Colonic mucosa (tissue), 4 donors: Measurements from ENCODE around the gene B3GALT4. TPM values are rescaled to one million over a fixed set of nuclear protein-coding genes. Genes with fewer than 3 reads are reported as not detected.
A peak's percentile ranks its signal among the peaks of the same experiment; 100 is the strongest.

Experiments
- DNase-seq: peaks from one replicate; pipeline ENCODE4 v3.0.0-alpha.2; 2020
- H3K27ac ChIP-seq: fragments of 200-600 bp; one replicate; pipeline ENCODE4 v1.8.0; 2021
- H3K27me3 ChIP-seq: fragments of 200-600 bp; one replicate; pipeline ENCODE4 v1.8.0; 2021
- H3K36me3 ChIP-seq: fragments of 200-600 bp; one replicate; pipeline ENCODE4 v1.8.0; 2021
- H3K4me1 ChIP-seq: fragments of 200-600 bp; one replicate; pipeline ENCODE4 v1.8.0; 2021; ENCODE audit warnings: mild to moderate bottlenecking
- H3K4me3 ChIP-seq: fragments of 200-600 bp; one replicate; pipeline ENCODE4 v1.8.0; 2021
- H3K9ac ChIP-seq, 2 donors: one replicate each; pipeline ENCODE4 v1.7.0; 2013; ENCODE audit warnings: control low read depth in 2 of 2, low read depth in 2 of 2, low read length in 2 of 2
- H3K9me3 ChIP-seq: fragments of 200-600 bp; one replicate; pipeline ENCODE4 v1.8.0; 2021
- intact Hi-C: fragments of 100-400 bp; cut with DNase I; formaldehyde crosslinking; loops from one replicate; pipeline ENCODE4 v1.14.1; 2022
- total RNA-seq, 2 donors: library from RNA; stranded (reverse); fragmentation: NEBNext Ultra II Directional in 1 of 2; extraction: Animal tissue kit (Norgen Biotek cat#: 25700) in 1 of 2; gene quantifications; one replicate each; pipeline ENCODE4 v1.2.1, GENCODE V29; 2021
- TF ChIP-seq, protein P1 (sequence below): fragments of 200-600 bp; IDR thresholded peaks from one replicate; pipeline ENCODE4 v1.8.0; 2022; ENCODE audit warnings: antibody characterized with exemption, mild to moderate bottlenecking
- donor health status: healthy.
- donor health status: DM: no; HTN: no; CAD: no.
- donor health status: DM: no; HTN: no; CAD: no.

B3GALT4 gene
- total RNA-seq, 2 donors from 2014 or later = 22.0 to 26.4 TPM

DNA sequence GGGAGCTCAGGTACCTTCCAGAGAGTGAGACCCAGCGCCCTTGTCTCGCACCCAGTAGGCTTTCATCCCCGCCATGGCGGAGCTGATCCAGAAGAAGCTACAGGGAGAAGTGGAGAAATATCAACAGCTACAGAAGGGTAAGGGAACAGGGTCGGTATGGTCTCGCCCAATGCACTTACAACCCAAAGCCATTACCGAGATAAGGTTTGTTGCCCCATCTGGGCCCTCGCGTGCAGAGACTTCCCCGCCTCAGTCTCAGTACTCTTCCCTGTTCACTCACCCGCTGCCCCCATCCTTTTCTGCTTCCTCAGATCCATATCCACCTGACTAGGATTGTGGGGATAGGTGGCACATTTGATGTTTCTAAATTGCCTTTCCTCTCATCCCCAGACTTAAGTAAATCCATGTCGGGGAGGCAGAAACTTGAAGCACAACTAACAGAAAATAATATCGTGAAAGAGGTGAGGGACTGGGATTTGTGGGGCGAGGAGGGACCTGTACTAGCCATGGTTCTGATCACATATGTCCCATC, 12.9 kb downstream of the B3GALT4 start:
- Histone ChIP-seq H3K27me3 (no peaks in the 10 kb centered on the region), H3K4me3 (peak overlapping the region; percentile 89), H3K9ac (peak overlapping the region; percentile 88 to 96), H3K4me1 (peaks cover 6% of the 10 kb centered on the region), H3K27ac (peak overlapping the region; percentile 83), H3K36me3 (no peaks in the 10 kb centered on the region), H3K9me3 (no peaks in the 10 kb centered on the region)
- DNase-seq = no peak
- TF ChIP-seq, protein P1, sequence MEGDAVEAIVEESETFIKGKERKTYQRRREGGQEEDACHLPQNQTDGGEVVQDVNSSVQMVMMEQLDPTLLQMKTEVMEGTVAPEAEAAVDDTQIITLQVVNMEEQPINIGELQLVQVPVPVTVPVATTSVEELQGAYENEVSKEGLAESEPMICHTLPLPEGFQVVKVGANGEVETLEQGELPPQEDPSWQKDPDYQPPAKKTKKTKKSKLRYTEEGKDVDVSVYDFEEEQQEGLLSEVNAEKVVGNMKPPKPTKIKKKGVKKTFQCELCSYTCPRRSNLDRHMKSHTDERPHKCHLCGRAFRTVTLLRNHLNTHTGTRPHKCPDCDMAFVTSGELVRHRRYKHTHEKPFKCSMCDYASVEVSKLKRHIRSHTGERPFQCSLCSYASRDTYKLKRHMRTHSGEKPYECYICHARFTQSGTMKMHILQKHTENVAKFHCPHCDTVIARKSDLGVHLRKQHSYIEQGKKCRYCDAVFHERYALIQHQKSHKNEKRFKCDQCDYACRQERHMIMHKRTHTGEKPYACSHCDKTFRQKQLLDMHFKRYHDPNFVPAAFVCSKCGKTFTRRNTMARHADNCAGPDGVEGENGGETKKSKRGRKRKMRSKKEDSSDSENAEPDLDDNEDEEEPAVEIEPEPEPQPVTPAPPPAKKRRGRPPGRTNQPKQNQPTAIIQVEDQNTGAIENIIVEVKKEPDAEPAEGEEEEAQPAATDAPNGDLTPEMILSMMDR = no peak
- intact Hi-C loops = no loop called here

DNA sequence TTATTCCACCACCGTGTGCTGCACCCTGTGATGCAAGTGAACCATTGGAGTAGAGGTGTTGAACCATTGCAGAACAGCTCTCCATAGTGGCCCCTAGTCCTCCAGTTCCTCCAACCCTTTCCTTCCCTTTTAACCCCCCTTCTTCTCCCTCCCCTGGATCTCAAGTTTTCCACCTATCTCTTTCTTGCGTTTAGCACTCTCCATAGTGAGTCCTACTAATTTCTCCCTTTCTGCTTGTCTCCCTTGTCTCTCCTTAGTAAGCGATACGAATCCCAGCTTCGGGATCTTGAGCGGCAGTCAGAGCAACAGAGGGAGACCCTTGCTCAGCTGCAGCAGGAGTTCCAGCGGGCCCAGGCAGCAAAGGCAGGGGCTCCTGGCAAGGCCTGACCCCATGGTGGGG, 13.5 kb downstream of the B3GALT4 start:
- Histone ChIP-seq H3K27ac (no peak overlapping the region), H3K36me3 (no peaks in the 10 kb centered on the region), H3K9ac (peak overlapping the region; percentile 88 to 96), H3K27me3 (no peaks in the 10 kb centered on the region), H3K9me3 (no peaks in the 10 kb centered on the region), H3K4me3 (no peak overlapping the region), H3K4me1 (peaks cover 6% of the 10 kb centered on the region)
- intact Hi-C loops = no loop called here
- TF ChIP-seq, protein P1 = no peak
- DNase-seq = no peak

DNA sequence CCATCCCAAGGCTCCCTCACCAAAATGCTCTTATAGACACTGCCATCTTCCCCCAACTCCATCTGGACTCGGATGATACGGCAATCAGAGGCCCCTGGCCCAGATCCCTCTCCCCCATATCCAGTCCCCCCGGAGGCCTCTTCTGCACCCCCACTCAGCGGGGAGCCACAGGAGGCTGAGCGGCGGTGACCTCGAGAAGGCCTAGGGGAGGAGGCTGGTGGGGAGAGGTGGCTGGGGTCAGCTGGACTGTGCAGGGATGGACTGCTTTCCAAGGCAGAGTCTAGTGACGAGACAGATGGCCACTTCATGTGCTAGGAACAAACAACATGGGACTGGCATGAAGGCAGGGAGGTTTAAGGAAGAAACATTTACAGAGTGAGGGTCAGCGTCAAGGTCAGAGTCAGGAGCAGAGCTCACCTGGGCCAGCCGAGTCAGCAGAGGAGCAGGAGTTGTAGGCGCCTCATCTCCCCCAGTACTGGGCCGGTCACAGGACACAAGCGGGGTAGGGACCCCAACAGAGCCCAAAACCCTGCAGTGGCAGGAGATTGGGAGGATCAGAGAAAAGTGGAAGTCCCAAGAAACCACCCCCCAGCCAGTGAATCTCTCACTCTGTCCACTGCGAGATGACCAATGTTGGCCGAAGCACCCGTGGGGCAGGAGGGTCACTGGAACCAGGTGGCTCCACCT, 16.2 kb downstream of the B3GALT4 start:
- H3K36me3 ChIP-seq = no peaks in the 10 kb centered on the region
- H3K27me3 ChIP-seq = no peaks in the 10 kb centered on the region
- H3K4me1 ChIP-seq = peaks cover 6% of the 10 kb centered on the region
- no peak overlapping the region for H3K27ac ChIP-seq
- intact Hi-C loops = no loop called here
- no peaks in the 10 kb centered on the region for H3K9me3 ChIP-seq
- no peak for DNase-seq
- TF ChIP-seq, protein P1 = no peak
- no peak overlapping the region for H3K9ac ChIP-seq
- H3K4me3 ChIP-seq = no peak overlapping the region

DNA sequence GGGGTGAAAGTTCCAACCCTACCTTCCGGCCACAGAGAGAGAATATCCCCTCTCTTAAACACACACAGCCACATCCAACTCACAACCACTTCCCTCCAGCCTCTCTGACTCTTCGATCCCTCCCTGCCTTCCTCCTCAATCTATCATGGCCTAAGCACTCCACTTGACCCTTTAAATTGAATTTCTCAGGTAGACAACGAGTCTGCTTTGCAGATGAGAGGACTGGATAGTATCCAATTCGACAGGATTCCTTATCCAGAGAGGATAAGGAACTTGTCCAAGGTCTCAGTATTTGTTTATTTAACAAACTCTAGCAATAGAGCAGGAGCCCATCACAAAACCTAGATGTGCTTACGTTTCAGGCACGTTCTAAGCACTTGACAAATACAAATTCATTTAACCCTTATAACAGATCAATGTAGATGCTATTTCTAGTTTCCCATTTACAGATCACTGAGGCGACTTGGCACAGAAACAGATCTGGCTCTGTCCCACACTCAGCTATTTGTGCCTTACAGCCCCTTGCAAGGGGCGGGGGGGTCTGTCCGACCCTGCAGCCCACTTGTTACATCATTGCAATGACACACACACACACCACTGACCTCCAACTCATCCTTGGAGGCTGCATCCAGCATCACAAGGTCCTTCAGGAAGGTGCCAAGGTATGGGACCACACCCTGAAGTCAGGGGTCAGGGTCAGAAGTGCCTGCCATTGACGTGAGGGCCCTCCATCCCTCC, 17.3 kb downstream of the B3GALT4 start:
- Histone ChIP-seq H3K4me1 (peaks cover 6% of the 10 kb centered on the region), H3K9me3 (no peaks in the 10 kb centered on the region), H3K4me3 (no peak overlapping the region), H3K36me3 (no peaks in the 10 kb centered on the region), H3K27ac (no peak overlapping the region), H3K27me3 (no peaks in the 10 kb centered on the region), H3K9ac (no peak overlapping the region)
- DNase-seq = no peak
- TF ChIP-seq, protein P1 = no peak
- intact Hi-C loops = no loop called here

DNA sequence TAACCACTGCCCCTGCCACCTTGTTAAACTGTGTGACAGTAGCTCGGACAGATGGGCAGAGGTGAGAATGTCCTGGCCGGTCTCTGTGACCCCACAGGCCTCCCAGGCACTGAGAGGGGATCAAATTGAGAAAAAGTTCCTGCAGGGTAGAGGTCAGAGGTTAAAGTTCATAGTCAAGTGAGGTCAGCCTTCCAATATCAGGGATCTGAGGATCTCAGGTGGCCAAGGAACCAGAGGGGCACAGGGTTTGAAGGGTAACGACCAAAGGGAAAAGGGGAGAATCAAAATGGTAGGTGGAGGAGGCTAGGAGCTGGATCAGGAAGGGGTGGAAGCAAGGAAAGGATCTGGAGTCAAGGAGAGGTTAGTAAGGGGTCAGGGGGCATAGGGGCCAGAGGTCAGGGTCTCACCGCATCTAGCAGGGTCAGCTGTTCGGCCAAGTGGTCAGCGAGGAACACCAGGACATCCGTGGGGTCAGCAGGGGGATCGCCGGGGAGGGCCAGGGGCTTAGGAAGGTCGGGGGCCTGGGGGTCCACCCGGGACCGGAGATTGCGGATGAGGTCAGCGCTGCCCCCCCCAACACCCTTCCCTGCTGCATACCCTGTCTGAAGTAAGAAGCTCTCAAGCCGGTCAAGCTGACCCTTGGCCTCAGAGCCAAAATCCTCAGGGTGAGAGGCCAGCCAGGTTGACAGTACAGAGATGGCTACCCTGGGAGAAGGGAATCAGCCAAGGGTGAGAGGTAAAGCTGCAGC, 18.9 kb downstream of the B3GALT4 start:
- no peak for DNase-seq
- Histone ChIP-seq H3K4me3 (no peak overlapping the region), H3K9me3 (no peaks in the 10 kb centered on the region), H3K36me3 (no peaks in the 10 kb centered on the region), H3K9ac (no peak overlapping the region), H3K27ac (no peak overlapping the region), H3K27me3 (no peaks in the 10 kb centered on the region), H3K4me1 (peaks cover 9% of the 10 kb centered on the region)
- TF ChIP-seq, protein P1 = no peak
- intact Hi-C loops = no loop called here
